ENCODE results near the gene CENPS.
"Not testable (repeated sequence)": the region's sequence is repeated elsewhere in the genome, so short reads cannot be mapped to it uniquely, and the experiment has no call there.

CENPS gene

DNA sequence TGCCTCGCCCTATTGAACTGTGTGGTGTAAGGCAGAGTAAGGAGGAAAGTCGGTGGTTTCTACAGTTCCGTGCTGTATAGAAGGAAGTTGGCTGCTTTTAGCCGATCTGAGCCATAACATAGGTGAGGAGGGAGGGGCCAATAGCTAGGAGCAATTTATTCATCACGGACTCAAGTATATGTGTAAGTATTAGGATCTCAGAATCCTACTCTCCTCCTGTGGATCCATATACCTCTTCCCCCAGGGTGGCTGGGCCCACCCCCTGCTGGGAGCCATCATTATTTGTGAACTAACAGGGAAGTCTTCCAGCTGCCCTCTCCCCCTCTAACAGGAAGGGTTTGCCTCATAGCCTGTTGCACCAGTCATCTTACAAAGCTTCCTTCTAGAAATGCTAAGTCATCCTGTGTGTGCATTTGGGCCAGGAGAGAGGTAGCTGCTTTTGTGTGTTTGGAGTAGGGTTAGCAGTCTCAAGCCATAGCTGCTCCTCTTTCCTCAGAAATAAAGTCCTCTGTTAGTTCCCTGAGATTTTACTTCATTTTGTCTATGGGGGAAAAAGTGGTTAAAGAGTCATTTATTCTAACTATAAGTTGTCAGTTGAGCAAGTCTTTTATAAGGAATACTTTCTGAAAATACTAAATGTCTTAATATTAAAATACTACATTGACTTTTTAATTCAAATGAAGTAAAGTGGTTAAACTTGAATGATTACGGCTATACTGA, 14.9 kb upstream of the CENPS start:
- Histone ChIP-seq H2BK5ac (ENCODE audit: low read length) (no peak overlapping the region), H2BK15ac (ENCODE audit: low read length) (no peak overlapping the region), H3K79me1 (ENCODE audit: low read depth, low read length) (peaks cover under 1% of the 10 kb centered on the region), H3K36me3 (replicated peaks in 1 of 2; ENCODE audit: control insufficient read depth in 2 of 2, insufficient read depth in 2 of 2, low read length in 2 of 2) (peaks cover 59 to 98% of the 10 kb centered on the region in 2 donors), H4K91ac (ENCODE audit: low read depth, low read length, poor library complexity) (no peak overlapping the region), H3K14ac (ENCODE audit: low read length) (no peak overlapping the region), H2AK5ac (ENCODE audit: low read depth, low read length) (no peak overlapping the region), H2BK120ac (ENCODE audit: low read depth, low read length) (no peak overlapping the region), H2BK12ac (ENCODE audit: low read length) (no peak overlapping the region), H3K27me3 (ENCODE audit: control insufficient read depth in 3 of 3, insufficient read depth in 3 of 3, low read depth in 1 of 3, low read length in 3 of 3) (no peaks in the 10 kb centered on the region), H3K4me3 (ENCODE audit: low read length in 2 of 2) (no peak overlapping the region), H3K4me2 (ENCODE audit: insufficient read depth, low read length, poor library complexity, severe bottlenecking) (no peak overlapping the region), H3K9ac (ENCODE audit: low read depth, low read length, poor library complexity) (no peak overlapping the region), H2AFZ (ENCODE audit: low read length) (no peak overlapping the region), H3K9me3 (replicated peaks in 1 of 2; ENCODE audit: control insufficient read depth in 2 of 2, insufficient read depth in 1 of 2, low read depth in 1 of 2, low read length in 2 of 2) (no peaks in the 10 kb centered on the region), H3K27ac (replicated peaks; ENCODE audit: low read length) (no peak overlapping the region), H3K18ac (ENCODE audit: low read length) (no peak overlapping the region), H3K4ac (ENCODE audit: low read length) (no peak overlapping the region), H3K23ac (ENCODE audit: low read depth, low read length, poor library complexity) (no peak overlapping the region), H4K8ac (ENCODE audit: low read depth, low read length) (no peak overlapping the region), H3K4me1 (ENCODE audit: control insufficient read depth in 2 of 2, insufficient read depth in 1 of 2, low read depth in 1 of 2, low read length in 2 of 2) (no peaks in the 10 kb centered on the region)
- WGBS, 2 donors (ENCODE audit: extremely low coverage in 2 of 2, insufficient read length in 2 of 2, insufficient replicate concordance in 1 of 2): no CpG with 5 or more reads among the region's 6 CpGs
- no peak for DNase-seq (ENCODE audit: low spot score)

DNA sequence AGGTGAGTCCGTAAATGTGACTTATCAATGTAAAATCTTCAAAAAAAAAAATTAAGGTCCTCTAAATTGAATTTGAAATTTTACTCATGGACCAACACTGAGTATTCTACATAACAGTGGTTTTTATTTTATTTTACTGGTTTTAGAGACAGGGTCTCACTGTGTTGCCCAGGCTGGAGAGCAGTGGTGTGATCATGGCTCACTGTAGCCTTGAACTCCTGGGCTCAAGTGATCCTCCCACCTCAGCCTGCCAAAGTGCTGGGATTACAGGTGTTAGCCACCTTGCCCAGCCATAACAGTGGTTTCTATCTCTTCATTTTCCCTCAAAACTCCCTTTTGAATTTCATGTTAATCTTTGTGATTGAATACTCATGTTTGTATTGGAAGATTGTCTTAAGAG, 14.3 kb upstream of the CENPS start:
- not testable (repeated sequence) for H3K14ac ChIP-seq (ENCODE audit: low read length); H3K9ac ChIP-seq (ENCODE audit: low read depth, low read length, poor library complexity); H2AK5ac ChIP-seq (ENCODE audit: low read depth, low read length); H2BK120ac ChIP-seq (ENCODE audit: low read depth, low read length); H3K27me3 ChIP-seq (ENCODE audit: control insufficient read depth in 3 of 3, insufficient read depth in 3 of 3, low read depth in 1 of 3, low read length in 3 of 3); H3K4ac ChIP-seq (ENCODE audit: low read length); H2AFZ ChIP-seq (ENCODE audit: low read length); H2BK15ac ChIP-seq (ENCODE audit: low read length); H3K18ac ChIP-seq (ENCODE audit: low read length); DNase-seq (ENCODE audit: low spot score); H3K23ac ChIP-seq (ENCODE audit: low read depth, low read length, poor library complexity); H3K4me3 ChIP-seq (ENCODE audit: low read length in 2 of 2); H4K8ac ChIP-seq (ENCODE audit: low read depth, low read length); H4K91ac ChIP-seq (ENCODE audit: low read depth, low read length, poor library complexity); H3K79me1 ChIP-seq (ENCODE audit: low read depth, low read length); H3K27ac ChIP-seq (replicated peaks; ENCODE audit: low read length); H3K4me1 ChIP-seq (ENCODE audit: control insufficient read depth in 2 of 2, insufficient read depth in 1 of 2, low read depth in 1 of 2, low read length in 2 of 2); H2BK12ac ChIP-seq (ENCODE audit: low read length); H3K4me2 ChIP-seq (ENCODE audit: insufficient read depth, low read length, poor library complexity, severe bottlenecking); H2BK5ac ChIP-seq (ENCODE audit: low read length); H3K9me3 ChIP-seq (replicated peaks in 1 of 2; ENCODE audit: control insufficient read depth in 2 of 2, insufficient read depth in 1 of 2, low read depth in 1 of 2, low read length in 2 of 2)
- H3K36me3 ChIP-seq (replicated peaks in 1 of 2; ENCODE audit: control insufficient read depth in 2 of 2, insufficient read depth in 2 of 2, low read length in 2 of 2): peaks cover 59 to 97% of the 10 kb centered on the region in 2 donors
- no CpG with 5 or more reads among the region's 1 CpG for WGBS, 2 donors (ENCODE audit: extremely low coverage in 2 of 2, insufficient read length in 2 of 2, insufficient replicate concordance in 1 of 2)

DNA sequence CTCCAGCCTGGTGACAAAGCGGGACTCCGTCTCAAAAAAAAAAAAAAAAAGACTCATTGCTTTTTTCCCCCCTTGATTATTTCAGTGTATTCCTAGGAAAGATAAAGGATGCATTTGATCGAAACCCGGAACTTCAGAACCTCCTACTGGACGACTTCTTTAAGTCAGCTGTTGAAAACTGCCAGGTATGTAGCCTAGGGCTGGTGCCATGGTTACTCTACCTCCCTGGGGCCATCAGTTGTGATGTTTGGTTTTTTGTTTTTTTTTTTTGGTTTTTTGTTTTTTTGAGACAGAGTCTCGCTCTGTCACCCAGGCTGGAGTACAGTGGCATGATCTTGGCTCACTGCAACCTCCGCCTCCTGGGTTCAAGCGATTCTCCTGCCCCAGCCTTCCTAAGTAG, 11.5 kb upstream of the CENPS start:
- H4K8ac ChIP-seq (ENCODE audit: low read depth, low read length); H3K18ac ChIP-seq (ENCODE audit: low read length); H3K14ac ChIP-seq (ENCODE audit: low read length); H3K9me3 ChIP-seq (replicated peaks in 1 of 2; ENCODE audit: control insufficient read depth in 2 of 2, insufficient read depth in 1 of 2, low read depth in 1 of 2, low read length in 2 of 2); H2AK5ac ChIP-seq (ENCODE audit: low read depth, low read length); H3K27ac ChIP-seq (replicated peaks; ENCODE audit: low read length); H3K9ac ChIP-seq (ENCODE audit: low read depth, low read length, poor library complexity); DNase-seq (ENCODE audit: low spot score); H3K27me3 ChIP-seq (ENCODE audit: control insufficient read depth in 3 of 3, insufficient read depth in 3 of 3, low read depth in 1 of 3, low read length in 3 of 3); H4K91ac ChIP-seq (ENCODE audit: low read depth, low read length, poor library complexity); H2BK15ac ChIP-seq (ENCODE audit: low read length); H3K4me3 ChIP-seq (ENCODE audit: low read length in 2 of 2); H2BK12ac ChIP-seq (ENCODE audit: low read length); H2BK5ac ChIP-seq (ENCODE audit: low read length); H2AFZ ChIP-seq (ENCODE audit: low read length); H3K4ac ChIP-seq (ENCODE audit: low read length); H3K23ac ChIP-seq (ENCODE audit: low read depth, low read length, poor library complexity); H2BK120ac ChIP-seq (ENCODE audit: low read depth, low read length); H3K4me2 ChIP-seq (ENCODE audit: insufficient read depth, low read length, poor library complexity, severe bottlenecking); H3K4me1 ChIP-seq (ENCODE audit: control insufficient read depth in 2 of 2, insufficient read depth in 1 of 2, low read depth in 1 of 2, low read length in 2 of 2); H3K79me1 ChIP-seq (ENCODE audit: low read depth, low read length): not testable (repeated sequence)
- no CpG with 5 or more reads among the region's 8 CpGs for WGBS, 2 donors (ENCODE audit: extremely low coverage in 2 of 2, insufficient read length in 2 of 2, insufficient replicate concordance in 1 of 2)
- peaks cover 50 to 93% of the 10 kb centered on the region in 2 donors for H3K36me3 ChIP-seq (replicated peaks in 1 of 2; ENCODE audit: control insufficient read depth in 2 of 2, insufficient read depth in 2 of 2, low read length in 2 of 2)

DNA sequence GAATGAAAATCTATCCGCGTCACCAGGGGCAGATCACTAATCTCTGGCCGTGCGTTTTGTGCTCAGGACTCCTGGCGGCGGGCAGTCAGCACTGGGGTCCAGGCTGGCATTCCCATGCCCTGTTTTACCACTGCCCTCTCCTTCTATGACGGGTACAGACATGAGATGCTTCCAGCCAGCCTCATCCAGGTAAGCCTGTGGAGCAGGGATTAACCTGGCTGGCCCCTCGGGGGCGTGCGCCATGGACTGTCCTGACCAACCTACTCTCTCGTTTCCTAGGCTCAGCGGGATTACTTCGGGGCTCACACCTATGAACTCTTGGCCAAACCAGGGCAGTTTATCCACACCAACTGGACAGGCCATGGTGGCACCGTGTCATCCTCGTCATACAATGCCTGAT, 10.9 kb upstream of the CENPS start:
- peaks cover 50 to 87% of the 10 kb centered on the region in 2 donors for H3K36me3 ChIP-seq (replicated peaks in 1 of 2; ENCODE audit: control insufficient read depth in 2 of 2, insufficient read depth in 2 of 2, low read length in 2 of 2)
- no peak overlapping the region for H4K91ac ChIP-seq (ENCODE audit: low read depth, low read length, poor library complexity)
- H3K27ac ChIP-seq (replicated peaks; ENCODE audit: low read length): no peak overlapping the region
- no peaks in the 10 kb centered on the region for H3K27me3 ChIP-seq (ENCODE audit: control insufficient read depth in 3 of 3, insufficient read depth in 3 of 3, low read depth in 1 of 3, low read length in 3 of 3)
- H3K4ac ChIP-seq (ENCODE audit: low read length): no peak overlapping the region
- no peak overlapping the region for H2AFZ ChIP-seq (ENCODE audit: low read length)
- H2BK5ac ChIP-seq (ENCODE audit: low read length): no peak overlapping the region
- H3K4me1 ChIP-seq (ENCODE audit: control insufficient read depth in 2 of 2, insufficient read depth in 1 of 2, low read depth in 1 of 2, low read length in 2 of 2): no peaks in the 10 kb centered on the region
- H4K8ac ChIP-seq (ENCODE audit: low read depth, low read length): no peak overlapping the region
- no peak overlapping the region for H3K18ac ChIP-seq (ENCODE audit: low read length)
- no peak overlapping the region for H2BK120ac ChIP-seq (ENCODE audit: low read depth, low read length)
- no peaks in the 10 kb centered on the region for H3K79me1 ChIP-seq (ENCODE audit: low read depth, low read length)
- no peaks in the 10 kb centered on the region for H3K9me3 ChIP-seq (replicated peaks in 1 of 2; ENCODE audit: control insufficient read depth in 2 of 2, insufficient read depth in 1 of 2, low read depth in 1 of 2, low read length in 2 of 2)
- H3K23ac ChIP-seq (ENCODE audit: low read depth, low read length, poor library complexity): no peak overlapping the region
- no peak overlapping the region for H2AK5ac ChIP-seq (ENCODE audit: low read depth, low read length)
- H2BK12ac ChIP-seq (ENCODE audit: low read length): no peak overlapping the region
- H3K14ac ChIP-seq (ENCODE audit: low read length): no peak overlapping the region
- H3K4me2 ChIP-seq (ENCODE audit: insufficient read depth, low read length, poor library complexity, severe bottlenecking): no peak overlapping the region
- H2BK15ac ChIP-seq (ENCODE audit: low read length): no peak overlapping the region
- H3K4me3 ChIP-seq (ENCODE audit: low read length in 2 of 2): no peak overlapping the region
- no CpG with 5 or more reads among the region's 15 CpGs for WGBS, 2 donors (ENCODE audit: extremely low coverage in 2 of 2, insufficient read length in 2 of 2, insufficient replicate concordance in 1 of 2)
- no peak overlapping the region for H3K9ac ChIP-seq (ENCODE audit: low read depth, low read length, poor library complexity)
- no peak for DNase-seq (ENCODE audit: low spot score)

Data from neuronal stem cell (in vitro differentiated cells).